Endothelial cell of umbilical vein (primary cell): ENCODE data around the gene CAPN2. TPM values are rescaled to one million over a fixed set of nuclear protein-coding genes. Genes with fewer than 3 reads are reported as not detected.

Source experiments
- BruUV-seq: library from RNA; stranded (reverse); fragments of 400-500 nt; replicated peaks from 2 replicates; lab custom pipeline; 2021; lab: Mats Ljungman, UMichigan
- CTCF ChIA-PET: fragments of 300-600, 350-600 bp; sonication (Branson Sonifier 250); formaldehyde crosslinking; loops from one replicate; lab custom pipeline; 2021; ENCODE audit warnings: antibody characterized with exemption, inconsistent platforms; lab: Charles Lee
- POLR2A ChIA-PET: fragments of 300-600, 350-600 bp; sonication (Branson Sonifier 250); formaldehyde crosslinking; loops from one replicate; lab custom pipeline; 2021; ENCODE audit warnings: antibody characterized with exemption, inconsistent platforms; lab: Charles Lee
- DNase-seq: peaks from one replicate; pipeline ENCODE4 v3.0.0-alpha.2; 2011; ENCODE audit warnings: low read depth, low spot score
- FAIRE-seq: peaks from 2 replicates; lab custom pipeline; 2011; peaks lifted over from hg19 to GRCh38; lab: Jason Lieb, UNC
- H2AFZ ChIP-seq: 2 replicates; pipeline ENCODE4 v1.6.0; 2012; ENCODE audit warnings: low read depth, low read length, control low read depth, inconsistent platforms
- H3K27ac ChIP-seq: 2 replicates; pipeline ENCODE4 v1.5.1; 2011; ENCODE audit warnings: low read depth, mild to moderate bottlenecking, control low read depth, low read length, moderate library complexity; ENCODE audit not compliant: insufficient read depth
- H3K27me3 ChIP-seq, 2 experiments: 2 replicates each; pipeline versions ENCODE4 v1.6.0 to v1.6.1; 2011; ENCODE audit warnings: low read length in 2 of 2, mixed read lengths in 1 of 2; ENCODE audit not compliant: control insufficient read depth in 2 of 2, insufficient read depth in 2 of 2
- H3K36me3 ChIP-seq, 2 experiments: 2 replicates in 1 of 2; 3 replicates in 1 of 2; pipeline ENCODE4 v1.5.1; 2011; ENCODE audit warnings: low read length in 2 of 2, mild to moderate bottlenecking in 1 of 2, moderate library complexity in 1 of 2; ENCODE audit not compliant: control insufficient read depth in 2 of 2, insufficient read depth in 2 of 2; ENCODE audit errors: extremely low read depth in 1 of 2
- H3K4me1 ChIP-seq: 3 replicates; pipeline ENCODE4 v1.5.1; 2011; ENCODE audit warnings: mild to moderate bottlenecking, low read length; ENCODE audit not compliant: control insufficient read depth, insufficient read depth; ENCODE audit errors: extremely low read depth
- H3K4me2 ChIP-seq: 2 replicates; pipeline ENCODE4 v1.6.1; 2011; ENCODE audit warnings: low read length, control low read depth, mixed read lengths; ENCODE audit not compliant: insufficient read depth
- H3K4me3 ChIP-seq, 3 experiments: fragments of 200-600 bp in 1 of 3; sonication (generic), shearing (Covaris generic) in 1 of 3; replicated peaks in 1 of 3; 2 replicates each; pipeline ENCODE4 v1.5.1; 2011 to 2016; ENCODE audit warnings: control low read depth in 3 of 3, low read length in 3 of 3, mild to moderate bottlenecking in 2 of 3, inconsistent platforms in 1 of 3, low read depth in 1 of 3, moderate library complexity in 1 of 3; ENCODE audit not compliant: insufficient read depth in 1 of 3
- H3K79me2 ChIP-seq: 2 replicates; pipeline ENCODE4 v1.6.0; 2012; ENCODE audit warnings: low read length, inconsistent platforms; ENCODE audit not compliant: control insufficient read depth, insufficient read depth
- H3K9ac ChIP-seq: replicated peaks from 2 replicates; pipeline ENCODE3; 2011; ENCODE audit warnings: low read length, control low read depth; ENCODE audit not compliant: insufficient read depth; ENCODE audit errors: extremely low read depth
- H3K9me1 ChIP-seq: replicated peaks from 3 replicates; pipeline ENCODE4 v1.6.0; 2011; ENCODE audit warnings: mild to moderate bottlenecking, low read length; ENCODE audit not compliant: control insufficient read depth, insufficient read depth; ENCODE audit errors: extremely low read depth
- H3K9me3 ChIP-seq: replicated peaks from 2 replicates; pipeline ENCODE4 v1.5.1; 2012; ENCODE audit warnings: low read length, inconsistent platforms; ENCODE audit not compliant: control insufficient read depth, insufficient read depth
- H4K20me1 ChIP-seq: replicated peaks from 2 replicates; pipeline ENCODE3; 2011; ENCODE audit warnings: mild to moderate bottlenecking, low read length; ENCODE audit not compliant: control insufficient read depth, insufficient read depth; ENCODE audit errors: extremely low read depth
- CTCF ChIP-seq, 2 donors: IDR thresholded peaks; 1 replicate in 1 of 2; 2 replicates in 1 of 2; pipeline ENCODE4 v1.5.1; 2011; ENCODE audit warnings: low read length in 2 of 2, mild to moderate bottlenecking in 2 of 2, moderate library complexity in 2 of 2, control low read depth in 1 of 2, inconsistent platforms in 1 of 2, low read depth in 1 of 2; ENCODE audit not compliant: insufficient read depth in 1 of 2; ENCODE audit errors: extremely low read depth in 1 of 2
- EZH2 ChIP-seq: IDR thresholded peaks from 2 replicates; pipeline ENCODE4 v1.6.1; 2012; ENCODE audit warnings: borderline replicate concordance, low read depth, mild to moderate bottlenecking, moderate library complexity, low read length, inconsistent platforms; ENCODE audit not compliant: severe bottlenecking
- FOS ChIP-seq: IDR thresholded peaks from 2 replicates; pipeline ENCODE4 v1.6.1; 2011; ENCODE audit warnings: mild to moderate bottlenecking, low read length, moderate library complexity, borderline replicate concordance; ENCODE audit not compliant: insufficient read depth
- GATA2 ChIP-seq: IDR thresholded peaks from 2 replicates; pipeline ENCODE4 v1.7.0; 2011; ENCODE audit warnings: low read depth, mild to moderate bottlenecking, moderate library complexity, mixed read lengths, low read length; ENCODE audit not compliant: insufficient read length, insufficient read depth
- JUN ChIP-seq: IDR thresholded peaks from 2 replicates; pipeline ENCODE4 v1.6.1; 2011; ENCODE audit warnings: borderline replicate concordance, low read depth; ENCODE audit not compliant: insufficient read length, insufficient read depth
- MAX ChIP-seq: IDR thresholded peaks from 2 replicates; pipeline ENCODE4 v1.6.1; 2011; ENCODE audit not compliant: insufficient read depth, insufficient read length
- MYC ChIP-seq: IDR thresholded peaks from one replicate; pipeline ENCODE4 v1.6.1; 2011; ENCODE audit warnings: mild to moderate bottlenecking, low read depth, low read length
- POLR2A ChIP-seq: IDR thresholded peaks from 2 replicates; pipeline ENCODE4 v1.6.1; 2012; ENCODE audit warnings: low read depth, mild to moderate bottlenecking, control low read depth, low read length
- POLR2AphosphoS5 ChIP-seq: IDR thresholded peaks from 2 replicates; pipeline ENCODE4 v1.6.1; 2012; ENCODE audit warnings: low read depth, mild to moderate bottlenecking, control low read depth, low read length, moderate library complexity; ENCODE audit not compliant: insufficient read depth
- dilution Hi-C: fragments of 300-500 bp; cut with MboI; formaldehyde crosslinking; loops from one replicate; pipeline ENCODE4 v1.15.0; 2019; ENCODE audit warnings: low sequenced_read_pairs; ENCODE audit not compliant: extremely low pct_ligation_motif_present
- intact Hi-C: fragments of 100-400 bp; cut with micrococcal nuclease; formaldehyde crosslinking; loops from one replicate; pipeline ENCODE4 v1.10.0; 2022
- polyA plus RNA-seq, 4 experiments: library from polyadenylated mRNA; depleted of rRNA in 3 of 4; stranded (reverse) in 3 of 4; unstranded in 1 of 4; fragments of >200 nt; gene quantifications; 2 replicates each; pipeline versions ENCODE4 v1.2.1 to v1.2.3, GENCODE V29; 2011 to 2012; ENCODE audit warnings: missing spikeins in 1 of 4
- total RNA-seq: library from RNA; stranded (reverse); gene quantifications from 2 replicates; pipeline ENCODE4 v1.2.3, GENCODE V29; 2021

CAPN2 gene
- total and polyA plus RNA-seq, 2 donors (not counting 3 experiments of a cell fraction or from before 2014, with no cell fraction given), result 110 to 420 TPM

GRCh38 chr1:223717123-223717522 is 4.8 kb downstream of the CAPN2 start:
- H3K79me2 ChIP-seq, result peaks cover 96% of the 10 kb centered on the region
- H3K4me1 ChIP-seq, result peaks cover 61% of the 10 kb centered on the region
- FAIRE-seq (no peak), DNase-seq (no peak)
- dilution Hi-C loops (no loop called here), intact Hi-C loops (no loop called here)
- peaks cover 22 to 27% of the 10 kb centered on the region in 2 experiments for H3K36me3 ChIP-seq
- TF ChIP-seq EZH2, result no peak
- no peak for TF ChIP-seq POLR2AphosphoS5
- no peak for TF ChIP-seq GATA2
- no peak for TF ChIP-seq MAX
- no peak for TF ChIP-seq POLR2A
- TF ChIP-seq JUN, result no peak
- TF ChIP-seq FOS, result no peak
- no peak for TF ChIP-seq MYC
- TF ChIP-seq CTCF (IDR thresholded peaks at IDR 0.05; ENCODE audit: extremely low read depth in 1 of 2, insufficient read depth in 1 of 2, low read depth in 1 of 2, low read length in 2 of 2), result no peak
- POLR2A ChIA-PET, result no interaction called here
- H3K9me3 ChIP-seq, result no peaks in the 10 kb centered on the region
- CTCF ChIA-PET, result interaction anchor here (1.1 to 2.9 kb wide), 6 partner anchors 11 to 34 kb away, joined by 3 to 16 read pairs (median 4); no protein-coding TSS in a partner anchor
- H3K27me3 ChIP-seq, result no peaks in the 10 kb centered on the region
- H3K9me1 ChIP-seq, result no peaks in the 10 kb centered on the region
- no peak overlapping the region for H3K27ac ChIP-seq
- H3K4me2 ChIP-seq, result no peak overlapping the region
- no peaks in the 10 kb centered on the region for H4K20me1 ChIP-seq
- H3K4me3 ChIP-seq, result no peak overlapping the region
- no peak overlapping the region for H2AFZ ChIP-seq
- BruUV-seq, result no TSS peak
- no peak overlapping the region for H3K9ac ChIP-seq
